ENCODE measurements around the gene FAM9A.

Gene FAM9A

DNA sequence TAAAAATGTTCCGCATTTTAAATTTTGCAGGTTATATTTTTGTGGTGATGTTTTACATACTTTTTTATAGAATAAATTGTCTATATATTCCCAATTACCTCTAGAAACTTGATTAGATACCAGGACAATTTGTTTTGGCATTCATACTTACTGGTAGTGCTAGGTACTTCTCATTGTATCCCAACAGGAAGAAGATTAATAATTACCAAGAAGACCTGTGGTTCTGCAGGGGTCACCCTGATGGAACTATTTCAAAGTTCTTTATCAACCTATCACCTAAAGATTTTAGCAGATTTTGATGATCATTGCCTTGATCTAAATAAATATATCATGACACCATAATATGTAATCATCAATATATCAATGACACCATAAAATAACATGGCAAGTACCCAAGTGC is 22.5 kb upstream of the FAM9A start:
- TF ChIP-seq, protein P1, sequence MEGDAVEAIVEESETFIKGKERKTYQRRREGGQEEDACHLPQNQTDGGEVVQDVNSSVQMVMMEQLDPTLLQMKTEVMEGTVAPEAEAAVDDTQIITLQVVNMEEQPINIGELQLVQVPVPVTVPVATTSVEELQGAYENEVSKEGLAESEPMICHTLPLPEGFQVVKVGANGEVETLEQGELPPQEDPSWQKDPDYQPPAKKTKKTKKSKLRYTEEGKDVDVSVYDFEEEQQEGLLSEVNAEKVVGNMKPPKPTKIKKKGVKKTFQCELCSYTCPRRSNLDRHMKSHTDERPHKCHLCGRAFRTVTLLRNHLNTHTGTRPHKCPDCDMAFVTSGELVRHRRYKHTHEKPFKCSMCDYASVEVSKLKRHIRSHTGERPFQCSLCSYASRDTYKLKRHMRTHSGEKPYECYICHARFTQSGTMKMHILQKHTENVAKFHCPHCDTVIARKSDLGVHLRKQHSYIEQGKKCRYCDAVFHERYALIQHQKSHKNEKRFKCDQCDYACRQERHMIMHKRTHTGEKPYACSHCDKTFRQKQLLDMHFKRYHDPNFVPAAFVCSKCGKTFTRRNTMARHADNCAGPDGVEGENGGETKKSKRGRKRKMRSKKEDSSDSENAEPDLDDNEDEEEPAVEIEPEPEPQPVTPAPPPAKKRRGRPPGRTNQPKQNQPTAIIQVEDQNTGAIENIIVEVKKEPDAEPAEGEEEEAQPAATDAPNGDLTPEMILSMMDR (IDR thresholded peaks at IDR 0.05; ENCODE audit: borderline replicate concordance, insufficient read depth, low read depth, low read length) = no peak
- H3K4me3 ChIP-seq (ENCODE audit: low read depth, low read length) = no peak overlapping the region

DNA sequence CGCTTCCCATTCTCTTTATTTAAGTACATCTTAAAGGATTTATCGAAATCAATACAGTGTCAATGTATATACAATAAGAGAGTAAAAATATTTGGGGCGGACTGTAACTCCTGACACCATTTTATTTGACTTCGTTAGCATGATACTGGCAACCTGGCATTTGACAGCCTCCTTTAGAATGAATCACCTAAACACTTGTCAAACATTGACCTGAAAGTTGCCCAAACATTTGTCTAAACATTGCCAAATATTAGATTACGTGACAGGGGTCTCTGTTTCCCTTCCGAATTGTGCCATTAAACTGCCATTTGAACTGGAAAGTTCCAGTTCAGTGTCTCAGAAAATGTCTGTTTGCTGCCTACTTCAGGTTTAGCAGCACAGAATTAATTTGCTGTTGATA is 20.8 kb upstream of the FAM9A start:
- TF ChIP-seq, protein P1 (IDR thresholded peaks at IDR 0.05; ENCODE audit: borderline replicate concordance, insufficient read depth, low read depth, low read length) = no peak
- H3K4me3 ChIP-seq (ENCODE audit: low read depth, low read length) = no peak overlapping the region

DNA sequence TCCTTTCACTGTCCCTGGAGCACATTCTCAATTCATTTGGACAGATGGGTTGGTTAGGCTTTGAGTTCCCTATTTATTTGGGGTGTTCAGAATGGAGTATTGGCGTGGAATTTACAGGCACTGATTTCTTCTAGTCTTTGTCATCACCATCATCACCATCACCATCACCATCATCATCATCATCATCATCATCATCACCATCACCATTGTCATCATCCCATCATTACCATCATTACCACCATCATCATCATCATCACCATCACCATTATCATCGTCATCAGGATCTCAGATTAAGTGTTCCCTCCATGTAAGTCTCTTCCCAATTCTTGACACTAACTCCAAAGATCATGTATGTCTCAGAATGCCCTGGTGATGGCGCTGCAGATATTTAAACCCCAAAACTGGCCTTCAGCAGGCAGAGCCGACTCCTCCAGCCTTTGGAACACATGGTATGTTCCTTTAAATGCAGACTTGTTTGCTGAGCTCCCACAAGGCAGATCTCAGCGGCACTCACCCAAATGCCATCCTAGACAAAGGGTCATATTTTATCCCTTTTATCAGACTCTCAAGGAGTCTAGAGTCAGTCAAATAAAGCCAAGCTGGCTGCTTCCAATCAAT is 19.8 kb upstream of the FAM9A start:
- TF ChIP-seq, protein P1 (IDR thresholded peaks at IDR 0.05; ENCODE audit: borderline replicate concordance, insufficient read depth, low read depth, low read length) = no peak
- H3K4me3 ChIP-seq (ENCODE audit: low read depth, low read length) = no peak overlapping the region

DNA sequence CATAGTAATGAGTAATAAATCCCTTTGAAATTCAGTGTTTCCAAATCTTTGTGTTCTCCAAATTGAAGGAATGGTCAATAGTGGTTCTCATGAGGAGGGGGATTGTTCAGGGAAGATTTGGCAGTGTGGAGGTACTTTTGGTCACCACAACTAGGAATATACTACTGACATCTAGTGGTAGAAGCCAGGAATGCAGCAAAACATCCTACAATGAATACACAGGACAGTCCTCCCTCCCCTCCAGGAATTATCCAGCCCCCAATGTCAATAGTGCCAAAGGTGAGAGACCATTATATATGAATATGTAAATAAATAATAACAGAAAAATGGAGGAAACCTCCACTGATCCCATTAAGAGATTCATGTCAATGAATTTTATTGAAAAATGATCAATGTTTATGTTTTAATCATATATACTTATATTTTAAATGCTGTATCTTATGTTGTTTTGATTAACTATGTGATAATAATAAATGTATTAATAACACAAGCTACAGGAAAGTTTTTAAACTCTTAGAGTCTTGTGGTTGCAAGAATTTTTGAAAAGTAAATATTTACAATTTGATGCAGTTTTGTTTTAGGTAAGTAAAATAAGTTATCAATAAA is 14.4 kb upstream of the FAM9A start:
- no peak overlapping the region for H3K4me3 ChIP-seq (ENCODE audit: low read depth, low read length)
- TF ChIP-seq, protein P1 (IDR thresholded peaks at IDR 0.05; ENCODE audit: borderline replicate concordance, insufficient read depth, low read depth, low read length) = peak; percentile 73

DNA sequence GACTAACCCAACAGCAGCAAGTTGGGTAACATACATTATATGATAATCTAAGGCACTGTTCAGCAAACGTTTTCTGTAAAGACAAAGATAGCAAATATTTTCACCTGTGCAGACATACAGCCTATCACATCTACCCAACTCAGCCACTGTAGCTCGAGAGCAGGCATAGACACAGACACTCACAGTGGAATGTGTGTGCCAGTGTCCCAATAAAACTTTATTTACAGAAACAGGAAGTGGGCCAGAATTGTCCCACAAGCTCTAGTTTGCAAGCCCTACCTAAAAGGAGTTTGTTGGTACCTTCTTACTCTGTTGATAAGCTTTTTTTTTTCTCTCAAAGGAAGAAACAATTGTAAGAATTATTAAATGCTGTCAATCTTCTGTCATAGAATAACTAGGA is 11.9 kb upstream of the FAM9A start:
- TF ChIP-seq, protein P1 (IDR thresholded peaks at IDR 0.05; ENCODE audit: borderline replicate concordance, insufficient read depth, low read depth, low read length) = no peak
- no peak overlapping the region for H3K4me3 ChIP-seq (ENCODE audit: low read depth, low read length)

DNA sequence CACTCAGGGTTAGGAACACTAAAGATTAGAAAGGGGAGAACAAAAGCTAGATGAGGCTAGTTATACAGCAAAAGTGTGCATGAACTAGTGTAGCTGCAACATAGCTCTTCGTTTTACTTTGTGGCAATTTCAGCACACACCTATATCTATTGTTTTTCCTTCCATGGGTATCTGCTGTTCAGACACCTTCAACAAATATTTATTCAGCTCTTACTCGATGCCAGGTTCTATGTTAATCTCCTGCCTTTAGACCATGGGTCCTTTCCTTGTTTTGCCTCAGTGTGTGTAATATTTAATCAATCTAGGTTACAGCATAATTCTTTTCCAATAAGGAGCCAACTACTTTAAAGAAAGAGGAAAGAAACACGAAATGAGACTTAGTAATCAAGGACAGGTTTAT is 10.4 kb upstream of the FAM9A start:
- H3K4me3 ChIP-seq (ENCODE audit: low read depth, low read length) = no peak overlapping the region
- TF ChIP-seq, protein P1 (IDR thresholded peaks at IDR 0.05; ENCODE audit: borderline replicate concordance, insufficient read depth, low read depth, low read length) = no peak

DNA sequence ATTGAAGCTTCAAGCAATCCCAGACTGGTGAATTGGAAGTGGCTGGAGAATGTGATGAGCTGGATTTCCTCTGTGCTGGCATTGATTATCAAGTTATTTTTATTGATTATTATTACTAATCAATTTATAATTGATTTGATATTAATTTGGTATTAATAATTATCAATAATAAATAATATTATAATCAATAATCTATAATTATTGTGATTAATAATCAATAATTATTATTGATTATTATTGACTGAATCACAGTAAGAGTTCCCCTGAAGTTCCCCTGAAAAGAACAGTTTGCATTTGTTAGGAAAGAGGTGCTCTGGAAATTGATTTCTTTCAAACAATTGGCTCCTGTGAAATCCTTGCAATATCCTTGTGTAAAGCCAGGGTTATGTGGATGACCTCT is 7.5 kb upstream of the FAM9A start:
- TF ChIP-seq, protein P1 (IDR thresholded peaks at IDR 0.05; ENCODE audit: borderline replicate concordance, insufficient read depth, low read depth, low read length) = no peak
- no peak overlapping the region for H3K4me3 ChIP-seq (ENCODE audit: low read depth, low read length)

Measured in GM12875 (cell line).